HEK293T (cell line): ENCODE results near the gene ATAT1.

Source experiments
- CTCF ChIA-PET: fragments of 350-600 bp; formaldehyde crosslinking; extraction: SDS; loops from one replicate; lab custom pipeline; 2021; ENCODE audit warnings: antibody characterized with exemption, inconsistent platforms; lab: Yijun Ruan, JAX
- POLR2A ChIA-PET: fragments of 350-600 bp; formaldehyde crosslinking; extraction: SDS; loops from one replicate; lab custom pipeline; 2020; ENCODE audit warnings: antibody characterized with exemption, inconsistent platforms; lab: Yijun Ruan, JAX
- DNase-seq: peaks from one replicate; pipeline ENCODE4 v3.0.0; 2012; ENCODE audit warnings: mixed read lengths; ENCODE audit errors: extremely low spot score
- ARNT ChIP-seq: fragments of 450-650 bp; IDR thresholded peaks from 2 replicates; pipeline ENCODE4 v1.6.1; 2017; ENCODE audit warnings: mild to moderate bottlenecking
- BHLHE40 ChIP-seq: fragments of 450-650 bp; IDR thresholded peaks from 2 replicates; pipeline ENCODE4 v1.6.1; 2016; ENCODE audit warnings: mild to moderate bottlenecking, moderate library complexity, borderline replicate concordance
- CTBP1 ChIP-seq: fragments of 450-650 bp; IDR thresholded peaks from 2 replicates; pipeline ENCODE4 v1.6.1; 2016; ENCODE audit warnings: borderline replicate concordance
- ELF4 ChIP-seq: fragments of 450-650 bp; IDR thresholded peaks from 2 replicates; pipeline ENCODE4 v1.6.1; 2017; ENCODE audit warnings: antibody characterized with exemption
- FOXA1 ChIP-seq: fragments of 450-650 bp; IDR thresholded peaks from 2 replicates; pipeline ENCODE4 v1.6.1; 2016; ENCODE audit warnings: mild to moderate bottlenecking
- FOXK2 ChIP-seq: fragments of 450-650 bp; IDR thresholded peaks from 2 replicates; pipeline ENCODE4 v1.6.1; 2016; ENCODE audit warnings: mild to moderate bottlenecking
- FOXM1 ChIP-seq: fragments of 450-650 bp; IDR thresholded peaks from 2 replicates; pipeline ENCODE4 v1.6.1; 2017; ENCODE audit warnings: mild to moderate bottlenecking, borderline replicate concordance
- HDGF ChIP-seq: fragments of 450-650 bp; IDR thresholded peaks from 2 replicates; pipeline ENCODE4 v1.6.1; 2017; ENCODE audit warnings: antibody characterized with exemption, borderline replicate concordance
- L3MBTL2 ChIP-seq: fragments of 450-650 bp; conservative IDR thresholded peaks from 2 replicates; pipeline ENCODE4 v1.6.1; 2016; ENCODE audit warnings: mild to moderate bottlenecking
- LEF1 ChIP-seq: fragments of 450-650 bp; IDR thresholded peaks from 2 replicates; pipeline ENCODE4 v1.6.1; 2017; ENCODE audit warnings: mild to moderate bottlenecking, borderline replicate concordance
- NFRKB ChIP-seq: fragments of 450-650 bp; IDR thresholded peaks from 2 replicates; pipeline ENCODE4 v1.6.1; 2016; ENCODE audit warnings: mild to moderate bottlenecking, moderate library complexity
- SP1 ChIP-seq: fragments of 450-650 bp; IDR thresholded peaks from 2 replicates; pipeline ENCODE4 v1.6.1; 2017
- SUZ12 ChIP-seq: fragments of 450-650 bp; IDR thresholded peaks from 2 replicates; pipeline ENCODE4 v1.6.1; 2016; ENCODE audit warnings: mild to moderate bottlenecking
- TARDBP ChIP-seq: fragments of 450-650 bp; IDR thresholded peaks from 2 replicates; pipeline ENCODE4 v1.6.1; 2016
- ZNF384 ChIP-seq: fragments of 450-650 bp; IDR thresholded peaks from 2 replicates; pipeline ENCODE4 v1.6.1; 2016
- TF ChIP-seq, protein P1 (sequence below): fragments of 450-650 bp; IDR thresholded peaks from 2 replicates; pipeline ENCODE4 v1.6.1; 2016

The ATAT1 gene

DNA sequence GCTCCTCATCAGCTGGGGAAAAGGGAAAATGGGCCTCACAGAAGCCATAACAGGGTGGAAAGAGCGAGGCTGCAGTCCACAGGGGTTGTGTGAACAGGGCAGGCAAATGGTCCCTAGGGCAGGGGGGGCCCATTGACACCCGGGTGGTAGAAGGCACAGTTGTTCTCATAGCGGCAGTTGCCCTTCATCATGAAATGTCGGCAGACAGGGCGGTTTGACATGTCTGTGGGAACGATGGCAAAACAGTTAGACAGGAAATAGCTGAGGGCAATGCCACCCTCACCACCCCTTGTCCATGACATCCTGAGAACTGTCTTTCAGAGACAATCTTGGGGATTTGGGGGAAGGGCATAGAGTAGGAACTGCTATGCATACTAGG is 25.2 kb upstream of the ATAT1 start:
- no peak for TF ChIP-seq SP1
- no peak for TF ChIP-seq HDGF
- TF ChIP-seq, protein P1, sequence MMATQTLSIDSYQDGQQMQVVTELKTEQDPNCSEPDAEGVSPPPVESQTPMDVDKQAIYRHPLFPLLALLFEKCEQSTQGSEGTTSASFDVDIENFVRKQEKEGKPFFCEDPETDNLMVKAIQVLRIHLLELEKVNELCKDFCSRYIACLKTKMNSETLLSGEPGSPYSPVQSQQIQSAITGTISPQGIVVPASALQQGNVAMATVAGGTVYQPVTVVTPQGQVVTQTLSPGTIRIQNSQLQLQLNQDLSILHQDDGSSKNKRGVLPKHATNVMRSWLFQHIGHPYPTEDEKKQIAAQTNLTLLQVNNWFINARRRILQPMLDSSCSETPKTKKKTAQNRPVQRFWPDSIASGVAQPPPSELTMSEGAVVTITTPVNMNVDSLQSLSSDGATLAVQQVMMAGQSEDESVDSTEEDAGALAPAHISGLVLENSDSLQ: no peak
- TF ChIP-seq CTBP1: no peak
- no peak for TF ChIP-seq LEF1
- no peak for TF ChIP-seq L3MBTL2
- no peak for TF ChIP-seq ARNT
- no peak for TF ChIP-seq FOXM1
- no peak for TF ChIP-seq FOXK2
- POLR2A ChIA-PET: interaction anchor here (0.9 to 7.0 kb wide), 3 partner anchors 11 to 25 kb away, joined by 3 to 90 read pairs (median 17); no protein-coding TSS in a partner anchor
- CTCF ChIA-PET: interaction anchor here (1.3 to 1.5 kb wide), 2 partner anchors 11 to 129 kb away, joined by 4 to 5 read pairs; no protein-coding TSS in a partner anchor
- DNase-seq: no peak

DNA sequence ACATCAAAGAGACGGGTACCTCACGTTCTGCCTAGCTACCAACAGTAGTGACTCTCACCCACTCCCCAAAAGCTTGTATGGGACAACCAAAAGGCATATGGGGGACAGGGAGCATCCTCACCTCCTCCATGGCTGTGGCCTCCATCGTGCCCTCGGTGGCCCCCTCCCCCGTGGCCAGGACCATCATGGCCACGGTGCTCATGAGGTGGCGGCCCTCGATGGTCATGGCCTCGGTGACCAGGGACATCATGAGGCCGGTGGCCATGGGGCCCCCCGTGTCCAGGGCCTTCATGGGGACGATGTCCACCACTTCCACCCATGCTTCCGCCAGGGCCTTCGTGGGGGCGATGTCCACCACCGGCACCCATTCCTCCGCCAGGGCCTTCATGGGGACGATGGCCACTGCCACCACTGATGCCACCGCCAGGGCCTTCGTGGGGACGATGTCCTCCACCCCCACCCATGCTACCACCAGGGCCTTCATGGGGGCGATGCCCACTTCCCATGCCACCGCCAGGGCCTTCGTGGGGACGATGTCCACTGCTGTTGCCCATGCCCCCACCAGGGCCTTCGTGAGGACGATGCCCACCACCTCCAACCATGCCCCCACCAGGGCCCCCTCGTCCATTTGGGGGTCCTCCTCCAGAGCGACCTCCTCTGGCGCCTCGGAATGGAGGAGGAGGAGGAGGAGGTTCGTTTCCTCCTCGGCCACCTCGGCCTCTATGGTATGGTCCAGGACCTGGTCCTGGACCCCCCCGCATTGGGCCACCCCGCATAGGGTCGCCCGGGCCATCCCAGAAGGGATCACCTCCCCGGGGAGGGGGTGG is 24.6 kb upstream of the ATAT1 start:
- ChIA-PET POLR2A (interaction anchor here (0.9 to 7.0 kb wide), 3 partner anchors 12 to 25 kb away, joined by 3 to 90 read pairs (median 17); no protein-coding TSS in a partner anchor), CTCF (interaction anchor here (1.5 kb wide), 1 partner anchor 129 kb away, joined by 4 read pairs; no protein-coding TSS in a partner anchor)
- no peak for DNase-seq
- TF ChIP-seq BHLHE40 (no peak), LEF1 (no peak), TARDBP (no peak), ARNT (no peak), CTBP1 (no peak), SUZ12 (no peak)

DNA sequence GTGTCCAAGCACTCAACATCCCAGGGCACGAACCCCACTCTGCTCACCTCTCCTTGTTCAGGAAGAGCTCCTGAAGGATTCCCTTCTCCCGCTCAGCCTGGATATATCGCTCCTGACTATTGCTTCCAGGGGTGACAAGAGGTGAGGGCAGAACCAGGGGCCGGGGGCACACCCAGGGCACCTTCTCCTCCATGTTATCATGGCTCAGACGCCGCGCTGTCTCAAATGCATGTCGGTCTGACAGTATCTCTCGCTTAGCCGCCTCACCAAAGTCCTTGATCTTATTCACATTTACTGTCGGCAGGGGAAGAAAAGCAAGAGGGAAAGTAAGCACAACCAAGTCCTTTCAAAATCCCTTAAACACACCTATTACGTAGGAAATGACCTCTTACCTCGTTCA is 22.7 kb upstream of the ATAT1 start:
- TF ChIP-seq FOXA1 (no peak), NFRKB (no peak), FOXK2 (no peak), ZNF384 (no peak), BHLHE40 (no peak), FOXM1 (no peak), SUZ12 (no peak), LEF1 (no peak), L3MBTL2 (no peak), ELF4 (no peak), CTBP1 (no peak), HDGF (no peak), SP1 (no peak), TARDBP (no peak), ARNT (no peak)
- TF ChIP-seq, protein P1: no peak
- POLR2A ChIA-PET: interaction anchor here (2.4 to 2.7 kb wide), 2 partner anchors 9 to 11 kb away, joined by 13 to 20 read pairs; no protein-coding TSS in a partner anchor
- CTCF ChIA-PET: no interaction called here
- no peak for DNase-seq

DNA sequence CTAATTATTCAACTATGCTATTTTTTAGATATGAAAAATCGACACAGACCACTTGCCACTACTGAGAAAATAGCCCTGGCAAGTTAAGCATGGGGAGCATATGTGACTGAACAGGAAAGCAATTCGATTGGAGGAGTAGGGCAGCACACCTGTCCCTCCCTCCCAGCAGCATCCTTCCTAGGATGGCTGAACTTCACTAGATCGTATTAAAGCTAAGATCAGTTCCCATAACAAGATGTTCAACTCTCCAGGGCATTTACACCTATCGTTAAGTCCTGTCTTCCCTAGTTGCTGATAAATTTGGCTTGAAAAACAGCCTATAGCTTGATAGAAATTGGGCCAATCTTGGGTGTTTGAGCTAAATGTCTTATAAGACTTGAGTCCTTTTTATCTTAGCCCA is 16.6 kb upstream of the ATAT1 start:
- POLR2A ChIA-PET: interaction anchor here (0.7 to 1.4 kb wide), 4 partner anchors 10 to 39 kb away, joined by 3 to 7 read pairs (median 4); partner anchors contain the start of gene ABCF1
- CTCF ChIA-PET: interaction anchor here (1.1 kb wide), 1 partner anchor 78 kb away, joined by 4 read pairs; no protein-coding TSS in a partner anchor
- TF ChIP-seq LEF1: no peak
- DNase-seq: no peak

DNA sequence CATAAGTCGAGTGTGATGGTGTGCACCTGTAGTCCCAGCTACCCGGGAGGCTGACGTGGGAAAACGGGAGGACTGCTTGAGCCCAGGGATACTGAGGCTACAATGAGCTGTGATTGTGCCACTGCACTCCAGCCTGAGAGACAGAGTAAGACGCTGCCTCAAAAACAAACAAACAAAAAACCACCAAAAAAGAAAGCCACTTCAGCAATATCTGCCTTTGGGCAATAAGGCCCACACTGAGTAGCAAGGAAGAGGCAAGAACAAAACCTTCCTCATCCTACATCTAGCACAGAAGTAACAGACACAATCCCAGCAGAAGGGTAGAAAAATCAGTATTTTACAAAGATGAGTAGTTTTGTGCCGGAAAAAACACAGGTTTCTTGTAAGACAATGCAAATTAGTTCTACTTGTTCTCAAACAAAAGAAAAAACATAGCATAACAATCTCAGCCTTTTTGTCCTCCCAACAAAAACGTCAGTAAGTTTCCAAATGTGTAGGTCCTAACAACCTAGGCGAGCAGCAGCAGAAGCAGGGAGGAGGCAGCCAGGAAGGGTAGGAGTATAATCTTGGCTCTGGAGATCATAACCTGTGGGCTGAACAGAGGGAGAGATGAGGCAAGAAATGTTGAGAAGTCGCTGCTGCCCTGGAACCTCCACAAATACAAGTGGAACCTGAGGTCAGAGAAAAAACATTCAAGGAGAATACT is 15.4 kb upstream of the ATAT1 start:
- ChIA-PET CTCF (interaction anchor here (1.1 kb wide), 1 partner anchor 79 kb away, joined by 4 read pairs; no protein-coding TSS in a partner anchor), POLR2A (interaction anchor here (1.0 to 4.8 kb wide), 3 partner anchors 11 to 40 kb away, joined by 4 to 90 read pairs (median 7); partner anchors contain the start of gene ABCF1)
- TF ChIP-seq BHLHE40 (no peak), FOXK2 (no peak), SUZ12 (no peak), TARDBP (no peak), LEF1 (no peak), NFRKB (no peak)
- TF ChIP-seq, protein P1: no peak
- DNase-seq: no peak

DNA sequence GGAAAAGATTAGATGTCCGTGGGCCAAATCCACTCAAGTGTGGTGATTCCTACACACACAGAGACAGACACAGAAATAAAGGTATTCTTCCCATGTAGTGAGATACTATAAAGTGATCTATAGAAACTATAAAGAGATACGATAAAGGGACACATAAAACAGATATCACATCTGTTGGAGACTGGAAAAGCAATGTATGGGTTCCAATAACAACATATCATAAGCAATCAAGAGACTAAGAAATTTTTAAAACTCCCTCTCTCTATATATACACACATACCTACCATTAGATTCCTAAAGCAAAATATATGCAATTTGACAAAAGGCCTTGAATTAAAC is 14.8 kb upstream of the ATAT1 start:
- DNase-seq: no peak
- TF ChIP-seq FOXA1 (no peak), BHLHE40 (no peak), ARNT (no peak), FOXM1 (no peak), CTBP1 (no peak), ZNF384 (no peak), ELF4 (no peak), TARDBP (no peak)
- TF ChIP-seq, protein P1: no peak
- CTCF ChIA-PET: no interaction called here
- POLR2A ChIA-PET: interaction anchor here (1.0 to 4.8 kb wide), 5 partner anchors 13 to 107 kb away, joined by 5 to 90 read pairs (median 6); partner anchors contain the start of gene ATAT1
